Renal pelvis (tissue), 4 donors: ENCODE data around the gene EHD4. TPM values are rescaled to one million over a fixed set of nuclear protein-coding genes. Genes with fewer than 3 reads are reported as not detected.

Experiments used
- DNase-seq: peaks from one replicate; pipeline ENCODE4 v3.0.0-alpha.2; 2013
- polyA plus RNA-seq, 3 donors: library from polyadenylated mRNA; unstranded; fragments of 120-200 nt; gene quantifications; one replicate each; pipeline ENCODE4 v1.2.1, GENCODE V29; 2013; ENCODE audit not compliant: insufficient read length in 3 of 3

Gene EHD4
- polyA plus RNA-seq, 3 donors: 16.8 to 18.7 (median 17.5) TPM

- no peak for DNase-seq
These were observed 25.5 kb upstream of the EHD4 start for GRCh38 chr15:41997845-41998244.

DNA sequence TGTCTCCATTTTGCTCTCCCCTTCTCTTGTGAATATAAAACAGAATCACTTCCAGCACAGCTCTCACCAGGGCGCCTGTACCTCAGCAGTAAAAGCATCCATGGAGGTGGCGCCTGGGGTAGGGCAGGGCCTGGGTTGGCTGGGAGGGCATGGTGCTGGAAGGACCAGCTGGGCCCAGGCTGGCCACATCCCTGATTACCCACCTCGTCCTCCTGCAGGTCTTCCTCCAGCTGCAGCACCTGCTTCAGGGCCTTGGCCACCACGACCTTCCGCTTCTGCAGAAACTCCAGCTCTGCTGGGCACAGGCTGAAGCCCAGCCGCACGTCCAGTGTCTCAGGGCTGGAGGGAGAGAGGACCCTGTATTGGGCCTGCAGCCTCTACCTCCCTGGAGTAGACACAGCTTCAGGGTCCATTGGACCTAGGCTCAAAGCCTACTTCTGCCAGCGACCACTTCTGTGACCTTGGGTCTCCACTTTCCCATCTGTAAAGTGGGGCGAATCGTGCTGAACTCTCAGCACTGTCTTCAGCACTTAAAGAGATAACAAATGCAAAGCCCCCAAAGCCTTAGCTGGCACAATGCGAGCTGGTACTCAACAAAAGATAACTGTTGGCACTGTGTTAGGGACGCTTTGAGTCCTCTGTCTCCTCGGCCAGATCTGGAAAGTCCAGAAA lies 24.7 kb upstream of the EHD4 start:
- no peak for DNase-seq

- DNase-seq: no peak
These were observed 24.0 kb upstream of the EHD4 start for GRCh38 chr15:41996376-41996775.

- DNase-seq: no peak
These were observed 23.1 kb upstream of the EHD4 start for GRCh38 chr15:41995476-41995855.

DNA sequence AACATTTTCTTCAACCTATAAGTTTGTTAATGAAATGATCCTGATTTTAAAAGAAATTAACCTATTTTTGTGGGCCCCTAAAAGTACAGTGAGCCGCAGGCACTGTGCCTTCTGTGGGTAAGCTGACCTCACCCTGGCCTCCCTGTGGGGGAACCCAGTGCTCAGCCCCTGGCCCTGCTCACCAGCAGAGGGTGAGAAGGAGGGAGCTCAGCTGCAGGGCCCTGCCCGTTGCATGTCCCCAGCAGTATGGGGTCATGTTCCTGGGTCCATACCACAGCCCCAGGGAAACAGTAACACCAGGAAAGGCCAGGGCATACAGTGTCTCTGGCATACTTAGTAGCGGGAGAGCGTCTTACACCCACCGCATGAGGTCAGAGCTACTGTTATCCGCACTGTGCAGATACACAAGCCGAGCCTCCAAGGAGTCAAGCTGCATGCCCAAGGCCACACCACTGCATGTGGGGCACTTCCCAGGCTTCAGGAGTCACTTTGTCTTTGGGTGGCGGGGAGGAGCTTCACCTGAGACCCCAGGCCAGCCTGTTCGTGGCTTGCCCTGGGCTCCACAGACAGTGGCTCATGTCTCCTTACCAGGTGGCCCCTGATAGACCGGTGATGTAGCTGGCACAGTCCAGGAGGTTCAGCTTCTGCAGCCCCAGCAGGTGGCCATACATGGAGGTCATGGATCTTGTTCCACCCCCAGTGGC lies 22.6 kb upstream of the EHD4 start:
- no peak for DNase-seq

DNA sequence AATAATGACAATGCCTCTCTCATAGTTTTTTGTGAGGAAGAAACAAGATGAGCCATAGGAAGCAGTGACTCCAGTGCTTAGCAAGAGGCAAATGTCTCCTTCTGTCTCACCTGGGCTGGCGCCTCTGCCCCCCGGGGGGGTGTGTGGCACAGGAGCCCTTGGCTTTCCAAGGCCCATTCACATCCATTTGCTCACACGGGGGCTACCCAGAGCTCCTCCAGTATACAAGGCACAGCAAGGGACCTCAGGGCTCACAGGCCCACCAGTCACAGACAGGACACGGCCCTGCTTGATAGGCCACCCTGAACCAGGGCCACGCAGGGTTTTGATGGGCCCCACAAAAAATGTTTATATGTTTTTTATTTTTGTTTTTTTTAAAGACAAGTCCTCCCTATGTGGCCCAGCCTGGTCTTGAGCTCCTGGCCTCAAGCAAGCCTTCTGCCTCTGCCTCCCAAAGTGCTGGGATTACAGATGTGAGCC lies 21.9 kb upstream of the EHD4 start:
- DNase-seq: no peak

GRCh38 chr15:41993472-41994170 lies 21.3 kb upstream of the EHD4 start:
- no peak for DNase-seq

DNA sequence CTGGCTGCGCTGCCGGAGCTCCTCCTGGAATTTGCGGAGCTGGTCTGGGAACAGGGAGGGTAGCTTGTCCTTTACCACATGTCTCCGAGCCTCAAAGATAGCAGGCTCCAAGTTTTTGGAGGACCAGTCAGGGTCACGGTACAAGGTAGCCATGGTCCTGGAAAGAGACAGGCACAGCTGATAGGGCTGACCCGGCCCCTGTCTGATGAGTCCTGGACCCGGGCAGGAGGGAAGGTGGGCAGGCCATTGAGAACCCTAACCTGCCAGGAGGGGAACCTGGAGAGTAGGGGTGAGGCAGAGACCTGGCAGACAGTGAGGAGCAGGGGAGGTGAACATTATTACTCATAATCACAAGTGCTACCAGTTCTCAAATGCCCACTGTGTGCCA lies 20.4 kb upstream of the EHD4 start:
- DNase-seq: no peak

GRCh38 chr15:41992151-41992802 lies 19.9 kb upstream of the EHD4 start:
- DNase-seq: no peak

- no peak for DNase-seq
These were observed 18.3 kb upstream of the EHD4 start for GRCh38 chr15:41990691-41991090.

- no peak for DNase-seq
These were observed 17.9 kb upstream of the EHD4 start for GRCh38 chr15:41990243-41990605.

DNA sequence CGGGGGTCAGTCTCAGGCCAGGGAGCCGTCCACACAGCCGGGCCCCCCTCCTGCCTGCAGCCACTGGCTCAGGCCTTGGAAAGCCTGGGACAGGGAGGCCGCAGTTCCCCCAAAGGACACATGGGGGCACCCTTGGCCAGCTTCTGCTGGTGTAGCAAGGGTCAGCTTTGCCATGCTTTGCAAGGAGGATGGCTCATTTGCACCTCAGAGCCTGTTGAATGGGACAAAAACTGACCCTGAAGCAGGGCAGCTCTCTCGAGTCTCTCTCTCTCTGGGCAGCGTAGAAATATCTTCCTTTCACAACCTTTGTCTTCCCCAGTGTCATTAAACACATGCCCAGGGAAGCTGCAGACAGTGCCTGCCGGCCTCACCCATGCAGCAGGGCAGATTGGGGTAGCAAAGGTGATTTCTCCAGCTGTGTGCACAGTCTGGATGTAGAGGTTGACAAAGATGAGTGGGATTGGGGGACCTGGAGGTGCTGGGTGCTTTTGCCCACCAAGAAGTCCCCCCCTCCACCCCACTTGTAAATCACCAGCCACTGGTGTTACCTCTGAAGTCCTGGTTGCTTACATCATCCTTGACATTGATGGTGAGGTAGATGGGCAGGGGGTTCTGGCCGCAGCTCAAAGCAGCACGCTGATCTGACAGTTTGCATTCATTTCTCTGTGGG lies 17.4 kb upstream of the EHD4 start:
- DNase-seq: peak; percentile 64

DNA sequence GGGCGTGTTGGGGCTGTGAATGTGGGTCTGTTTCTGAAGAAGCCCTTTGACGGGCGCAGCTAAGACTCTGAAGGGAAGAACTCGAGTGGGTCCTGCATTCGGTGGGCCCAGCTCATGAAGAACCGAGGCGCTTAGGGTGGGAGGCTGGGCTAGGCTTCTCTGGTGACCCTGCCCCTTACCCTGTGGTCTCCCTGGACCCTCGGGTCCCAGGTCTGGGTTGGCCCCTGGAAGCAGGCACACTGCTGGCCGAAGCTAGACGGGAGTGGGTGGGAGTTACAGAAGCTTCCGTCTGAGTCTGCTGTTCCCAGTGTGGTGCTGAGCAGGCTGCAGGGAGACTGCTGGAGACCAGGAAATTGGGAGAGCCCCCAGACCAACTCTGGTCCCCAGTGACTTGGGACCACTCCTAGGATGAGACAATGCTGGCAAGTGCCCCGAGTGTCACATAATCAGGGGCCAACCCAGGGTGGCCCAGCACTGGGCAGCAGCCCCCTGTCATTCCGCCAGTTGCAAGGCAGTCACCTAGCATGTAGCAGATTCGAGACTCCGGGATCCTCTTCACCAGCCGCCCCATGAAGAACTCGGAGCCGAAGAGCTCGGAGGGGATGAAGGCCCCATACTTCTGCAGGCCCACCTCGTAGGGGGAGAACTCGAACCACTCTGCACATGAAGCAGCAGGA lies 16.7 kb upstream of the EHD4 start:
- DNase-seq: no peak

GRCh38 chr15:41987925-41988275 lies 15.5 kb upstream of the EHD4 start:
- DNase-seq: no peak

GRCh38 chr15:41987246-41987924 lies 15.0 kb upstream of the EHD4 start:
- no peak for DNase-seq

- no peak for DNase-seq
These were observed 13.1 kb upstream of the EHD4 start for GRCh38 chr15:41985236-41986160.

DNA sequence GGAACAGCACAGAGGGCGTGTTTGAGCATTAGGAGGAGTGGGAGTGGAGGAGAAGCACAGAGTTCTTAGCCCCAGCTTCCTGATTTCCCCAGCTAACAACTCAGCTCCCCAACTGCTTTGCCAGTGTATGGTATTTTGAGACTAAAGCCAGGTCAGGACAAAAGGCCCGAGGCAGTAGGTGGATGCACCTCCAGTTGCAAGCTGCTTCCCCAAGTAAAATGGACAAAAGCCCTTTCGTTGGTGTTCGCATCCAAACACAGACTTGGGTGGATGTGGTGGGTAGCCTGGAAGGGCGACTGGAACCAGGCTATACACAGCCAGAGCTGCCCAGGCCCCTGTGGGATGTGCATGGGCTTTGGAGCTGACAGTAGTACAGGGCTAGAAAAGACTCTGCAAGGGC lies 12.3 kb upstream of the EHD4 start:
- DNase-seq: no peak

DNA sequence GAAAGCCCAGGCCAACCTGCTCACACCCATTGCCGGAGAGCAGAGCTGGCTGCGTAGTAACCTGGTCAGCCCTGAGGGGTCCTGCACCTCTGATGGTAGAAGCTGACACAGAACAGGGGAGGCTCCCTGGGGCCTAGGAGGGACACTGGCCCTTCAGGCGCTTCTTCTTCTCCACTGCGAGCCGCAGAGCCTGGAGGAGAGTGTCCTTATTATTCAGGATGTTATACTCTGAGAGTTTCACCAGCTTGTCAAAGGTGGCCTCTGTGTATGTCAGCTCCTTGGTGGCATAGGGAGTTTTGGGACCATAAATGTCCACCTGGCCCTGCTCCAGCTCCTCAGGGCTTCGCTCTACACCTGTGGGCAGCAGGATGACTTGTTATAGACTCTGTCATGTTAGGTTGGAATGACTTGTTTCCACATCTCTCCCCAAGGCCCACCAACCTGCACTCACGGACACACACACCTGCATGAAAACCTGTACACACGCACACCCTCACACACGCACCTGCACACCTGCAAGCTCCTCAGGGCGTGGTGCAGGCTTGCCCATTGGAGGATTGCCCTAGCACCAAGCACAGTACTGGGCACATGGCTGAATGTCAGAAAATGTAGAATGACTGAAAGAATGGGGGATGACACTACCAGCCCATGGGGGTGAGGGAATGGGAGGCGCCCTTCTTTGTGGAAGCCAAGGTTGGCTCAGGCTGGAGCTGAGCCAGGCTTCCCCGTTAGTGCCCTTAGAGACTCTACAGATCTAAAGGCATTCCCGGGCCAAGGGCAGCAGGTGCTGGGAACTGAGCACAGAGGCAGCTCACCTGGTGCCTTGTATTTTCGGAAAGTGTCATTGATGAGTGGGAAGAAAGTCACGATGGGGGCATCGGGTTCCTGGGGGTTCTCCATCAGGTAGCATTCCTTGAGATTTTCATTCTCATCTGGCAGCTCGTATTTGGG lies 11.5 kb upstream of the EHD4 start:
- DNase-seq: no peak

DNA sequence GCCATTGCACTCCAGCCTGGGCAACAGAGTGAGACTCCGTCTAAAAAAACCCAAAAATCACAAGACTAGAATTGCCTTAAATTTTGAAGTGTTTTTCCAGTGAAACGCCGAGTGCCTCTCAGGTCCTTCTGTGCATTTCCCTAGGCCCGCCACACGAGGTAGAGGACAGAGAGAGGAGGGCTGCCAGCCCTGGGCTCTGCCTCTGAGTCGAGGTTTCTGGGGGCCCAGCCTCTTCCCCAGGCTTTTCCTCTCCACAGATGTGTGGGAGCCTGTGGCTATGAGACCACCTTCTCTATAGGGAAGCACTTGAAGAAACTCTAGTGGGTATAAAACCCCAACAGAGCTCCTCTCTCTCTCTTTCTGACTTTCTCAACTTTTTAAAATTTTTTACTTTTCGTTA lies 10.9 kb upstream of the EHD4 start:
- no peak for DNase-seq
